Measurements from ENCODE around the gene SCN4A.

The SCN4A gene

GRCh38 chr17:63969278-63969677 is 3.4 kb downstream of the SCN4A start:
- Histone ChIP-seq H3K27ac (ENCODE audit: low read length) (no peak overlapping the region), H3K27me3 (ENCODE audit: insufficient read depth, low read length, poor library complexity) (no peaks in the 10 kb centered on the region), H3K36me3 (ENCODE audit: insufficient read depth, low read length) (no peaks in the 10 kb centered on the region), H3K79me2 (ENCODE audit: insufficient read depth, low read length) (no peaks in the 10 kb centered on the region), H3K9me3 (ENCODE audit: insufficient read depth, low read length, severe bottlenecking) (no peaks in the 10 kb centered on the region), H3K4me1 (ENCODE audit: insufficient read depth, low read length) (no peaks in the 10 kb centered on the region), H3K9ac (ENCODE audit: low read depth, low read length) (no peak overlapping the region), H3K4me3 (ENCODE audit: low read depth in 1 of 2, low read length in 2 of 2) (no peak overlapping the region), H3K4me2 (ENCODE audit: insufficient read depth, low read length) (no peak overlapping the region), H2AFZ (ENCODE audit: low read depth, low read length) (no peak overlapping the region), H4K20me1 (ENCODE audit: insufficient read depth, low read length) (no peaks in the 10 kb centered on the region)
- DNase-seq (no peak), ATAC-seq (ENCODE audit: insufficient read depth, low read depth) (no peak)
- TF ChIP-seq CTCF (IDR thresholded peaks at IDR 0.05; ENCODE audit: borderline replicate concordance, extremely low read depth, low read length, poor library complexity, severe bottlenecking) (no peak), EZH2 (IDR thresholded peaks at IDR 0.05; ENCODE audit: borderline replicate concordance, low read depth, low read length, severe bottlenecking) (no peak)

- no peak overlapping the region for H2AFZ ChIP-seq (ENCODE audit: low read depth, low read length)
- H3K4me3 ChIP-seq (ENCODE audit: low read depth in 1 of 2, low read length in 2 of 2): no peak overlapping the region
- H4K20me1 ChIP-seq (ENCODE audit: insufficient read depth, low read length): no peaks in the 10 kb centered on the region
- no peak overlapping the region for H3K27ac ChIP-seq (ENCODE audit: low read length)
- H3K4me1 ChIP-seq (ENCODE audit: insufficient read depth, low read length): no peaks in the 10 kb centered on the region
- no peaks in the 10 kb centered on the region for H3K36me3 ChIP-seq (ENCODE audit: insufficient read depth, low read length)
- H3K9me3 ChIP-seq (ENCODE audit: insufficient read depth, low read length, severe bottlenecking): no peaks in the 10 kb centered on the region
- DNase-seq: no peak
- H3K27me3 ChIP-seq (ENCODE audit: insufficient read depth, low read length, poor library complexity): no peaks in the 10 kb centered on the region
- no peak for ATAC-seq (ENCODE audit: insufficient read depth, low read depth)
- H3K79me2 ChIP-seq (ENCODE audit: insufficient read depth, low read length): no peaks in the 10 kb centered on the region
- H3K4me2 ChIP-seq (ENCODE audit: insufficient read depth, low read length): no peak overlapping the region
- TF ChIP-seq EZH2 (IDR thresholded peaks at IDR 0.05; ENCODE audit: borderline replicate concordance, low read depth, low read length, severe bottlenecking) (no peak), CTCF (IDR thresholded peaks at IDR 0.05; ENCODE audit: borderline replicate concordance, extremely low read depth, low read length, poor library complexity, severe bottlenecking) (no peak)
- H3K9ac ChIP-seq (ENCODE audit: low read depth, low read length): no peak overlapping the region
These were observed 4.8 kb downstream of the SCN4A start for GRCh38 chr17:63967953-63968352.

DNA sequence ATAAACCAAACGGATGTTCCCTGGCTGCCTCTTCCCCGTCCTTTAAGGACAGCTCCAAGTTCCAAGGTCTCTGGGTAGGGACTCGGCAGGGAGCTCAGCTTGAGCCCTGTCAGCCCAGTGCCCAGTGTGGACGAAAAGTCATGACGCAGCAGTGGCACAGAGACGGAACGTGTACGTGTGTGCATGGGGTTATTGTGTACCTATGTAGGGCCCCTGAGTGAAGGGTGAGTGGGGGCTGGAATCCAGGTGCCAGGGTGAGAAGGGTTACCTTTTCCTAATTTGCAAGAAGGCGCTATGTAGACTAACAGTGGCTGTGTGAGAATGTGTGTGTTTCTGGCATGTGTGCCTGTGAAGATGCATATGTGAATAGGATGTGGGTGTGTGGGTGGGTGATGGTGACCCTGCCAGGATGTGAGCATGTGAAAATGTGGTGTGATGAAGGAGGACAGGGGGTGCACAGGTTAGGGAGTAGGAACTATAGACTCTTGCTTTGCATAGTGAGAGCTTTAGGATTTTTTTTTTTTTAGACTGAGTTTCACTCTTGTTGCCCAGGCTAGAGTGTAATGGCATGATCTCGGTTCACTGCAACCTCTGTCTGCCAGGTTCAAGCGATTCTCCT is 6.0 kb downstream of the SCN4A start:
- Histone ChIP-seq H3K4me3 (ENCODE audit: low read depth in 1 of 2, low read length in 2 of 2) (no peak overlapping the region), H3K27me3 (ENCODE audit: insufficient read depth, low read length, poor library complexity) (no peaks in the 10 kb centered on the region), H3K27ac (ENCODE audit: low read length) (no peak overlapping the region), H4K20me1 (ENCODE audit: insufficient read depth, low read length) (0 out of 2 replicates have a peak, but pooled peaks cover 3% of the 10 kb centered on the region), H3K9ac (ENCODE audit: low read depth, low read length) (no peak overlapping the region), H3K9me3 (ENCODE audit: insufficient read depth, low read length, severe bottlenecking) (no peaks in the 10 kb centered on the region), H3K4me1 (ENCODE audit: insufficient read depth, low read length) (no peaks in the 10 kb centered on the region), H3K4me2 (ENCODE audit: insufficient read depth, low read length) (no peak overlapping the region), H3K79me2 (ENCODE audit: insufficient read depth, low read length) (no peaks in the 10 kb centered on the region), H2AFZ (ENCODE audit: low read depth, low read length) (no peak overlapping the region), H3K36me3 (ENCODE audit: insufficient read depth, low read length) (no peaks in the 10 kb centered on the region)
- no peak for TF ChIP-seq CTCF (IDR thresholded peaks at IDR 0.05; ENCODE audit: borderline replicate concordance, extremely low read depth, low read length, poor library complexity, severe bottlenecking)
- TF ChIP-seq EZH2 (IDR thresholded peaks at IDR 0.05; ENCODE audit: borderline replicate concordance, low read depth, low read length, severe bottlenecking): no peak
- peak; percentile 33; the same call in 1 of the 3 replicates for ATAC-seq (ENCODE audit: insufficient read depth, low read depth)
- DNase-seq: no peak

Measured in DND-41 (cell line).